ENCODE data around the gene PXT1. TPM values are rescaled to one million over a fixed set of nuclear protein-coding genes. Genes with fewer than 3 reads are reported as not detected.

PXT1 gene
- total RNA-seq, 1 donor from 2014 or later: not detected

GRCh38 chr6:36404164-36404563, 38.5 kb downstream of the PXT1 start:
- no peaks in the 10 kb centered on the region for H3K36me3 Mint-ChIP-seq
- Histone ChIP-seq H3F3A (ENCODE audit: low read depth) (no peaks in the 10 kb centered on the region), H3K9ac (no peak overlapping the region), H3K4me3 (no peak overlapping the region), H3K27ac (no peak overlapping the region), H4K20me1 (ENCODE audit: low read depth) (no peaks in the 10 kb centered on the region), H3K27me3 (no peaks in the 10 kb centered on the region), H3K4me1 (peaks cover 2% of the 10 kb centered on the region), H3K79me2 (ENCODE audit: low read depth) (no peaks in the 10 kb centered on the region), H3K36me3 (no peaks in the 10 kb centered on the region), H3K9me3 (ENCODE audit: low read depth) (no peaks in the 10 kb centered on the region), H3K4me2 (no peak overlapping the region), H2AFZ (replicated peaks) (no peak overlapping the region)
- no peak for TF ChIP-seq EZH2 (IDR thresholded peaks at IDR 0.05)
- no peak for TF ChIP-seq EZH2phosphoT487 (IDR thresholded peaks at IDR 0.05)
- no peak for TF ChIP-seq CTCF (IDR thresholded peaks at IDR 0.05)
- no peaks in the 10 kb centered on the region for H3K4me1 Mint-ChIP-seq
- DNase-seq (ENCODE audit: low spot score): no peak
- peaks cover 5% of the 10 kb centered on the region for H3K9me3 Mint-ChIP-seq
- H3K27ac Mint-ChIP-seq: no peak overlapping the region
- H3K4me3 Mint-ChIP-seq: no peak overlapping the region
- H3K27me3 Mint-ChIP-seq (ENCODE audit: insufficient read depth, low read depth): peaks cover 13% of the 10 kb centered on the region

GRCh38 chr6:36402481-36402880, 40.2 kb downstream of the PXT1 start:
- H3F3A ChIP-seq (ENCODE audit: low read depth): no peaks in the 10 kb centered on the region
- H3K4me3 ChIP-seq: no peak overlapping the region
- Mint-ChIP-seq H3K36me3 (no peaks in the 10 kb centered on the region), H3K4me1 (no peaks in the 10 kb centered on the region), H3K27ac (no peak overlapping the region), H3K9me3 (peaks cover 5% of the 10 kb centered on the region), H3K4me3 (no peak overlapping the region), H3K27me3 (ENCODE audit: insufficient read depth, low read depth) (peaks cover 13% of the 10 kb centered on the region)
- no peak for DNase-seq (ENCODE audit: low spot score)
- no peak overlapping the region for H3K27ac ChIP-seq
- no peak overlapping the region for H3K4me2 ChIP-seq
- no peak overlapping the region for H3K9ac ChIP-seq
- peaks cover 2% of the 10 kb centered on the region for H3K4me1 ChIP-seq
- no peaks in the 10 kb centered on the region for H3K36me3 ChIP-seq
- no peaks in the 10 kb centered on the region for H3K27me3 ChIP-seq
- no peaks in the 10 kb centered on the region for H4K20me1 ChIP-seq (ENCODE audit: low read depth)
- H3K79me2 ChIP-seq (ENCODE audit: low read depth): no peaks in the 10 kb centered on the region
- TF ChIP-seq CTCF (IDR thresholded peaks at IDR 0.05) (no peak), EZH2phosphoT487 (IDR thresholded peaks at IDR 0.05) (no peak), EZH2 (IDR thresholded peaks at IDR 0.05) (no peak)
- H3K9me3 ChIP-seq (ENCODE audit: low read depth): no peaks in the 10 kb centered on the region
- H2AFZ ChIP-seq (replicated peaks): no peak overlapping the region

- no peaks in the 10 kb centered on the region for H3K36me3 Mint-ChIP-seq
- no peaks in the 10 kb centered on the region for H3K4me1 Mint-ChIP-seq
- no peak overlapping the region for H3K27ac Mint-ChIP-seq
- H3K4me2 ChIP-seq: no peak overlapping the region
- H3K27ac ChIP-seq: no peak overlapping the region
- no peak overlapping the region for H3K4me3 Mint-ChIP-seq
- H3F3A ChIP-seq (ENCODE audit: low read depth): no peaks in the 10 kb centered on the region
- H3K27me3 ChIP-seq: no peaks in the 10 kb centered on the region
- H3K4me1 ChIP-seq: peaks cover 2% of the 10 kb centered on the region
- H3K9ac ChIP-seq: no peak overlapping the region
- H4K20me1 ChIP-seq (ENCODE audit: low read depth): no peaks in the 10 kb centered on the region
- H3K79me2 ChIP-seq (ENCODE audit: low read depth): no peaks in the 10 kb centered on the region
- H3K9me3 Mint-ChIP-seq: peaks cover 5% of the 10 kb centered on the region
- peaks cover 14% of the 10 kb centered on the region for H3K27me3 Mint-ChIP-seq (ENCODE audit: insufficient read depth, low read depth)
- DNase-seq (ENCODE audit: low spot score): no peak
- TF ChIP-seq CTCF (IDR thresholded peaks at IDR 0.05): no peak
- TF ChIP-seq EZH2 (IDR thresholded peaks at IDR 0.05): no peak
- no peak for TF ChIP-seq EZH2phosphoT487 (IDR thresholded peaks at IDR 0.05)
- H3K36me3 ChIP-seq: no peaks in the 10 kb centered on the region
- no peak overlapping the region for H3K4me3 ChIP-seq
- H2AFZ ChIP-seq (replicated peaks): no peak overlapping the region
- H3K9me3 ChIP-seq (ENCODE audit: low read depth): no peaks in the 10 kb centered on the region
Observed at GRCh38 chr6:36399970-36400369, 42.7 kb downstream of the PXT1 start.

Measured in neural progenitor cell (in vitro differentiated cells).